A673 (cell line): ENCODE data around the gene PPCDC.

Source experiments
- CTCF ChIP-seq: fragments of 300-800, 200-600 bp; sonication (generic); conservative IDR thresholded peaks from 2 replicates; pipeline ENCODE4 v1.5.1; 2017; ENCODE audit warnings: low read depth, mild to moderate bottlenecking, antibody characterized with exemption, low read length, moderate library complexity, mixed read lengths
- EZH2 ChIP-seq: fragments of 200-600 bp; sonication (generic); IDR thresholded peaks from 2 replicates; pipeline ENCODE4 v1.6.1; 2017; ENCODE audit warnings: borderline replicate concordance, low read depth, mild to moderate bottlenecking, mixed read lengths, antibody characterized with exemption, low read length; ENCODE audit not compliant: poor library complexity, severe bottlenecking

GRCh38 chr15:74992619-74993018 lies 30.8 kb upstream of the PPCDC start:
- TF ChIP-seq CTCF (no peak), EZH2 (no peak)
